Measurements from ENCODE around the gene IL1RAP.

IL1RAP gene

DNA sequence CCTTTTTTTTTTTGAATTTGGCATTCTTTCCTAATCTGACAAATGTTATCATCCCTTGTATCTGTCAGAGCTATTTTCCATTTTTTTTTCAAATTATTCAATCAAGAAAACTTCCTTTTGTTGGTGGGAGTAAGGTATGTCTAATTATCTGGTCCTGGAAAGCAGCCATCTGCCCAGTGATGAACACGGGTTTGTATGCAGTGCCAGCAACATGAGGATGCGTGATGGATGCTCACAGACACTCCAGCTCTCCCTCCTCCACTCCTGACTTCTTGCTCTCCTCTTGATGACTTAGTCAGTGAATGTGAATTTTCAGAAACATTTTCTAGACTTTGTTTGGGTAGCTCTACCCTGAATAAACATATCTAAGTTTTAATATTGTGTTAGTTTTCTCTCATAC is 79.2 kb downstream of the IL1RAP start:
- DNase-seq (ENCODE audit: low read depth): no peak
- TF ChIP-seq, protein P1, sequence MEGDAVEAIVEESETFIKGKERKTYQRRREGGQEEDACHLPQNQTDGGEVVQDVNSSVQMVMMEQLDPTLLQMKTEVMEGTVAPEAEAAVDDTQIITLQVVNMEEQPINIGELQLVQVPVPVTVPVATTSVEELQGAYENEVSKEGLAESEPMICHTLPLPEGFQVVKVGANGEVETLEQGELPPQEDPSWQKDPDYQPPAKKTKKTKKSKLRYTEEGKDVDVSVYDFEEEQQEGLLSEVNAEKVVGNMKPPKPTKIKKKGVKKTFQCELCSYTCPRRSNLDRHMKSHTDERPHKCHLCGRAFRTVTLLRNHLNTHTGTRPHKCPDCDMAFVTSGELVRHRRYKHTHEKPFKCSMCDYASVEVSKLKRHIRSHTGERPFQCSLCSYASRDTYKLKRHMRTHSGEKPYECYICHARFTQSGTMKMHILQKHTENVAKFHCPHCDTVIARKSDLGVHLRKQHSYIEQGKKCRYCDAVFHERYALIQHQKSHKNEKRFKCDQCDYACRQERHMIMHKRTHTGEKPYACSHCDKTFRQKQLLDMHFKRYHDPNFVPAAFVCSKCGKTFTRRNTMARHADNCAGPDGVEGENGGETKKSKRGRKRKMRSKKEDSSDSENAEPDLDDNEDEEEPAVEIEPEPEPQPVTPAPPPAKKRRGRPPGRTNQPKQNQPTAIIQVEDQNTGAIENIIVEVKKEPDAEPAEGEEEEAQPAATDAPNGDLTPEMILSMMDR (IDR thresholded peaks at IDR 0.05; ENCODE audit: control insufficient read depth, extremely low read depth, insufficient read depth): no peak
- H3K4me3 ChIP-seq (ENCODE audit: low read depth, low read length): no peak overlapping the region

DNA sequence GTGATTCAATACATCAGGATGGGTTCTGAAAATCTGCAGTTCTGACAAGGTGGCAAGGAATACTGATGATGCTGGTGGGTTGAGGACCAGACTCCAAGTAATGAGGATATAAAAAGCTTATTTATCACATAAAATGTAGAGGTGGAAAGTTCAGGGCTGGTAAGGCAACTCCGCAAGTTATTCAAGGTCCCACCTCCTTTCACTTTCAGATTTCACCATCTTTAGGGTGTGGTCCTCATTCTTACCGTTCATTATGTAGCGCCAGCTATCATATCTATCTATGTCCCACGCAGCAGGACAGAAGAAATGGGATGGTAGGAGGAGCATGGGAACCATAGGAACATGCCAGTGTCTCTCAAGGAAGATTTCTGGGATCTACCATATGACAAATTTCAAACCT is 80.3 kb downstream of the IL1RAP start:
- TF ChIP-seq, protein P1 (IDR thresholded peaks at IDR 0.05; ENCODE audit: control insufficient read depth, extremely low read depth, insufficient read depth): no peak
- no peak for DNase-seq (ENCODE audit: low read depth)
- H3K4me3 ChIP-seq (ENCODE audit: low read depth, low read length): no peak overlapping the region

DNA sequence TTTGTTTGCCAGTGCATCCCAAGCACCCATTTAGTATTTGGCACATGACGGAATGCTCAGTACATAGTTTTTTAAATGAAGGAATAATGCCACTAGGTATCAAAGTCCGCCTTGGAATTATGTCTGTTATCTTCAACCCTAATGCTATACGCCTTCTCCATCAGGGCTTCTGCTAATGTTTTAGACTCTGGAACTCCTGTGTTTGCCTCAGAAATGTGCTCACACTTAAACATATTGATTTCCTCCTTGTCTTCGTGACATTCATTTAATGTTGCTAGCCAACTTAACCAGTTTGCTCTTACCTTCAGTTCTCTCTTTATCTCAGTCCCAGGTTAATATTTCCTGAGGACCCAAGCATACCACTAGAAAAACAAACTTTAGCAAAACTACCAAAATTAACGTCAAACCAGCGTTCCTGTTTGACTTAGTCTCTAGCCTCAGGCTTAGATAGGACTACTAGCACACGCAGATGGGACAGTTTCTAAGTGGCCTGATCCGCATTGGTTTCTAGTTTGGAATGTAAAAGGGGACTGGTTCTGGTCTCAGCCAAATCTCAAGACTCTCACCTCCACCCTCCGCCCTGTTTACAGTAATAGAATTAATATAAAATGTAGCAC is 81.4 kb downstream of the IL1RAP start:
- DNase-seq (ENCODE audit: low read depth): no peak
- TF ChIP-seq, protein P1 (IDR thresholded peaks at IDR 0.05; ENCODE audit: control insufficient read depth, extremely low read depth, insufficient read depth): no peak
- no peak overlapping the region for H3K4me3 ChIP-seq (ENCODE audit: low read depth, low read length)

DNA sequence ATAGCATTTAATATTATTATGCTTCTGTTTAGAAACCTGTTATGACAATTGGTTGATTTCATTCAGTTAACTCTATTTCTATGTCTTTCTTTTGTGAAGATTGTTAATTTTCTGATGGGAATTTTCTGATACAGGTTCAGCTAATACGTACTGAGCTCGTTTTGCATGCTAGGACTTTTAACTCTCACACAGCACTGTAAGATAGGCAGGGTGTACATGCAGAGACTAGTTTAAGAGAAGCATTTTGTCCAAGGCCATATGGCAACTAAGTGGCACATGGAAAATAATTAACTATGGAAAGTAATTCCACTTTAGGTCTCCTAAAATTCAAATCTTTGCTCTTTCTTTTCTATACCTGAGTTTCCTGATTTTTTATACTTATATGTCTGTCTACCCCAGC is 81.9 kb downstream of the IL1RAP start:
- no peak overlapping the region for H3K4me3 ChIP-seq (ENCODE audit: low read depth, low read length)
- TF ChIP-seq, protein P1 (IDR thresholded peaks at IDR 0.05; ENCODE audit: control insufficient read depth, extremely low read depth, insufficient read depth): no peak
- DNase-seq (ENCODE audit: low read depth): no peak

DNA sequence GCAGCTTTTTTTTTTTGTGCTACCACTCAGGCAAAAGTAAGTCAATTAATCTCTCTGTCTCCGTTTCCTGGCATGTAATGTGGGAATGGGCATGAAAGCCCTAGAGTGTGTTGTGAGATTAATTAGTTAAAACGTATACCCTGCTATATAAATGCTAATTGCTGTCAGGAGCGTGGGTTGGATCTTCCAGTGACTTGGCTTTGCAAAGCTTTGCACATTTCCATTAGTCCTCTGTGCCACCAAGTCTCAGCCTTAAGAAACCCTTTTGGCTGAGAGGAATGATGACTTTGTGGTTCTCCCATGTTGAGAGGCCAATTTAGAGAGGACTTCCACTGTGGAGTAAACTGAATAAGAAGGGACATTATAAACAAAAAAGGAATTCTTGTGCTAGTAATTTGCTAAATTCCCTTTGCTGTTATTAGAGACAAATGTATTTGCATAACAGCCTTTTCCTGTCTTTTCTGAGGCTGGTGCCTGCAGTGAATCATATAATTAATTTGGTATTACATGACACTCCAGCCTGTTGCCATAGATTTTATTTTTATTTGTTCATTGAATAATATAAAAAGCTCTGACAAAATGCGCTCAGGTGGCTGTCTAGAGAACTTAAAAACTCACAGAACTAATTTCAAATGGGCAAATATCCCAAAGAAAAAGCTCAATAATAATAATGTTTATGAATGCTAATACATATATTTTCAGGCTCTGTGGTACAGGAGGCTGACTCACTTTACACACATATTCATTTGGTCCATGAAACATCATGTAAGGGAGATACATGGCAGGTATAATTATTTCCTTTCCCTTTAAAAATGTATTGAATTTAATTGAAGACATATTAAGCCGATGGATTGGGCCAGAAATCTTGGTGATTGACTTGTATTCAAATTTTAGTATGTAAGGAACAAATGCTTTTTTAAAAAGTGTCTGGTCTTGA is 82.7 kb downstream of the IL1RAP start:
- TF ChIP-seq, protein P1 (IDR thresholded peaks at IDR 0.05; ENCODE audit: control insufficient read depth, extremely low read depth, insufficient read depth): no peak
- H3K4me3 ChIP-seq (ENCODE audit: low read depth, low read length): no peak overlapping the region
- DNase-seq (ENCODE audit: low read depth): no peak

DNA sequence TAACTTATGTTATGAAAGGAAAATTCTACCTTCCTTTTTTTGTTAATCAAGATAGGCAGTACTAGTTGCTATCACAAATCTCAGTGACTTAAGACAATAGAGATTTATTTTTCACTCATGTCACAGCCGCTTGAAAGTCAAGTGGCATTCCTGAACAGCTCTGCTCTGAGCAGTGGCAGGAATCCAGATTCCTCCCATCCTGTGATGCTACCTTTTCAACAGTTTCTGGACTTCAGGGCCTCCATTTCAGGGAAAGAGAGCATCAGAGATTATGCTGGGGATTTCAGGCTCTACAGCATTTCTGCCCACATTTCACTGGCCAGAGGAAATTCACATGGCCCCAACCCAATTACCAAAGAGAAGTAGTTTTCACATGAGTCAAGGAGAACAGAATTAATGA is 83.4 kb downstream of the IL1RAP start:
- DNase-seq (ENCODE audit: low read depth): no peak
- TF ChIP-seq, protein P1 (IDR thresholded peaks at IDR 0.05; ENCODE audit: control insufficient read depth, extremely low read depth, insufficient read depth): no peak
- no peak overlapping the region for H3K4me3 ChIP-seq (ENCODE audit: low read depth, low read length)

All from LNCaP clone FGC (cell line).